ENCODE data around the gene SECISBP2.

The SECISBP2 gene

GRCh38 chr9:89351584-89352300, 33.4 kb downstream of the SECISBP2 start:
- H3K79me2 ChIP-seq (ENCODE audit: insufficient read depth, low read length), result no peaks in the 10 kb centered on the region
- H3K9me2 ChIP-seq (replicated peaks; ENCODE audit: insufficient read depth, low read length), result no peaks in the 10 kb centered on the region
- H3K36me3 ChIP-seq (ENCODE audit: low read length), result peaks cover 14% of the 10 kb centered on the region
- H3K4me3 ChIP-seq (ENCODE audit: insufficient read depth, low read length, poor library complexity, severe bottlenecking), result no peak overlapping the region
- no peak overlapping the region for H2AFZ ChIP-seq (ENCODE audit: low read depth, low read length, severe bottlenecking)
- no peaks in the 10 kb centered on the region for H4K20me1 ChIP-seq (ENCODE audit: low read depth, low read length)
- no peak overlapping the region for H3K27ac ChIP-seq (ENCODE audit: low read depth, low read length)
- no peaks in the 10 kb centered on the region for H3F3A ChIP-seq (ENCODE audit: insufficient read depth)
- no peaks in the 10 kb centered on the region for H3K9me3 ChIP-seq (ENCODE audit: insufficient read depth, low read length)
- H3K4me2 ChIP-seq (ENCODE audit: low read depth, low read length, poor library complexity, severe bottlenecking), result no peak overlapping the region
- no peak for TF ChIP-seq CTCF (IDR thresholded peaks at IDR 0.05; ENCODE audit: insufficient read depth, low read length, poor library complexity, severe bottlenecking)
- TF ChIP-seq EZH2phosphoT487 (conservative IDR thresholded peaks at IDR 0.05; ENCODE audit: low read length), result no peak
- H3K9ac ChIP-seq (ENCODE audit: low read length), result no peak overlapping the region
- H3K27me3 ChIP-seq (ENCODE audit: low read length), result no peaks in the 10 kb centered on the region

GRCh38 chr9:89352451-89352850, 34.2 kb downstream of the SECISBP2 start:
- Histone ChIP-seq H3K9ac (ENCODE audit: low read length) (no peak overlapping the region), H3K27me3 (ENCODE audit: low read length) (no peaks in the 10 kb centered on the region), H3K4me2 (ENCODE audit: low read depth, low read length, poor library complexity, severe bottlenecking) (no peak overlapping the region), H3K27ac (ENCODE audit: low read depth, low read length) (no peak overlapping the region), H3K4me3 (ENCODE audit: insufficient read depth, low read length, poor library complexity, severe bottlenecking) (no peak overlapping the region), H3F3A (ENCODE audit: insufficient read depth) (no peaks in the 10 kb centered on the region), H3K9me3 (ENCODE audit: insufficient read depth, low read length) (no peaks in the 10 kb centered on the region), H3K9me2 (replicated peaks; ENCODE audit: insufficient read depth, low read length) (no peaks in the 10 kb centered on the region), H3K79me2 (ENCODE audit: insufficient read depth, low read length) (no peaks in the 10 kb centered on the region), H3K36me3 (ENCODE audit: low read length) (peaks cover 11% of the 10 kb centered on the region), H4K20me1 (ENCODE audit: low read depth, low read length) (no peaks in the 10 kb centered on the region), H2AFZ (ENCODE audit: low read depth, low read length, severe bottlenecking) (no peak overlapping the region)
- TF ChIP-seq EZH2phosphoT487 (conservative IDR thresholded peaks at IDR 0.05; ENCODE audit: low read length), result no peak

- no peaks in the 10 kb centered on the region for H3K9me2 ChIP-seq (replicated peaks; ENCODE audit: insufficient read depth, low read length)
- H3F3A ChIP-seq (ENCODE audit: insufficient read depth), result no peaks in the 10 kb centered on the region
- no peak overlapping the region for H3K9ac ChIP-seq (ENCODE audit: low read length)
- no peak overlapping the region for H3K27ac ChIP-seq (ENCODE audit: low read depth, low read length)
- no peak overlapping the region for H3K4me3 ChIP-seq (ENCODE audit: insufficient read depth, low read length, poor library complexity, severe bottlenecking)
- no peaks in the 10 kb centered on the region for H3K9me3 ChIP-seq (ENCODE audit: insufficient read depth, low read length)
- no peaks in the 10 kb centered on the region for H3K79me2 ChIP-seq (ENCODE audit: insufficient read depth, low read length)
- no peaks in the 10 kb centered on the region for H4K20me1 ChIP-seq (ENCODE audit: low read depth, low read length)
- no peak overlapping the region for H3K4me2 ChIP-seq (ENCODE audit: low read depth, low read length, poor library complexity, severe bottlenecking)
- no peak overlapping the region for H2AFZ ChIP-seq (ENCODE audit: low read depth, low read length, severe bottlenecking)
- TF ChIP-seq EZH2phosphoT487 (conservative IDR thresholded peaks at IDR 0.05; ENCODE audit: low read length) (no peak), CTCF (IDR thresholded peaks at IDR 0.05; ENCODE audit: insufficient read depth, low read length, poor library complexity, severe bottlenecking) (no peak)
- no peaks in the 10 kb centered on the region for H3K27me3 ChIP-seq (ENCODE audit: low read length)
- H3K36me3 ChIP-seq (ENCODE audit: low read length), result peaks cover 11% of the 10 kb centered on the region
Observed at GRCh38 chr9:89352874-89353649, 34.8 kb downstream of the SECISBP2 start.

GRCh38 chr9:89353989-89354388, 35.7 kb downstream of the SECISBP2 start:
- H3F3A ChIP-seq (ENCODE audit: insufficient read depth), result no peaks in the 10 kb centered on the region
- no peaks in the 10 kb centered on the region for H3K9me2 ChIP-seq (replicated peaks; ENCODE audit: insufficient read depth, low read length)
- H4K20me1 ChIP-seq (ENCODE audit: low read depth, low read length), result no peaks in the 10 kb centered on the region
- no peak overlapping the region for H3K4me2 ChIP-seq (ENCODE audit: low read depth, low read length, poor library complexity, severe bottlenecking)
- H3K79me2 ChIP-seq (ENCODE audit: insufficient read depth, low read length), result no peaks in the 10 kb centered on the region
- H3K9ac ChIP-seq (ENCODE audit: low read length), result no peak overlapping the region
- no peaks in the 10 kb centered on the region for H3K9me3 ChIP-seq (ENCODE audit: insufficient read depth, low read length)
- no peak overlapping the region for H3K4me3 ChIP-seq (ENCODE audit: insufficient read depth, low read length, poor library complexity, severe bottlenecking)
- peaks cover 16% of the 10 kb centered on the region for H3K36me3 ChIP-seq (ENCODE audit: low read length)
- H3K27me3 ChIP-seq (ENCODE audit: low read length), result no peaks in the 10 kb centered on the region
- no peak overlapping the region for H2AFZ ChIP-seq (ENCODE audit: low read depth, low read length, severe bottlenecking)
- no peak for TF ChIP-seq CTCF (IDR thresholded peaks at IDR 0.05; ENCODE audit: insufficient read depth, low read length, poor library complexity, severe bottlenecking)
- no peak for TF ChIP-seq EZH2phosphoT487 (conservative IDR thresholded peaks at IDR 0.05; ENCODE audit: low read length)
- no peak overlapping the region for H3K27ac ChIP-seq (ENCODE audit: low read depth, low read length)

Measured in SU-DHL-6 (cell line).